GM19468 (cell line): ENCODE data around the gene CST7.

ENCODE experiments used
- ATAC-seq: cut with Tn5 transposase; IDR thresholded peaks from one replicate; pipeline ENCODE4 v1.9.1; 2021; ENCODE audit warnings: mild to moderate bottlenecking, moderate library complexity, moderate number of reproducible peaks; ENCODE audit not compliant: unreplicated experiment; ENCODE audit errors: extremely low read depth

CST7 gene

DNA sequence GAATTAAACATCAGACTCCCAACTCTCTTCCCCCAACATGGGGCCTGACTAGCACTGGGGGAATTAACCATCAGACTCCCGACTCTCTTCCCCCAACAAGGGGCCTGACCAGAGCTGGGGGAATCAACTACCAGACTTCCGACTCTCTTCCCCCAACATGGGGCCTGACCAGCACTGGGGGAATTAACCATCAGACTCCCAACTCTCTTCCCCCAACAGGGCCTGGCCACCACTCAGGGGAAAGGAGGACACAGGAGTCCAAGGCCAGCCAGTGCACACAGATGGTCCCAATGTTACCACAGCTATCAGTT lies 13.1 kb downstream of the CST7 start:
- ATAC-seq, result no peak

DNA sequence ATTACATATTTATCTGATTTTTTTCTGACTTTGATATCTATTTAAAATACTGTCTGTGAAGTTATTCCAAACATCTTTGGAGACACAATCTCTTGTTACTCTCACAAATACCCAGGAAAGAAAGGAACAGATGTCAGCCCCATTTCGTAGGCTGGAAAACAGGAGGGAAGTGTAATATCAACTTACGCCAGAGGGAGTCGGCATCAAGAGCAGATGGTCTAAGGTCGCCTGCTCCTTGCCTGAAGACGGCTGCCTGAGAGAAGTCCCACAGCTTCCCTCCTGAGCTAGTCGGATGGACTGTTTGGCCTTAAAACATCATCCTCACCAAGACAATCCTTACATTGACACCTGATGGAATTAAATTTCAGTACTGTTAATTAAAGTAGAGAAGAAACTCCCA lies 13.4 kb downstream of the CST7 start:
- ATAC-seq, result no peak

DNA sequence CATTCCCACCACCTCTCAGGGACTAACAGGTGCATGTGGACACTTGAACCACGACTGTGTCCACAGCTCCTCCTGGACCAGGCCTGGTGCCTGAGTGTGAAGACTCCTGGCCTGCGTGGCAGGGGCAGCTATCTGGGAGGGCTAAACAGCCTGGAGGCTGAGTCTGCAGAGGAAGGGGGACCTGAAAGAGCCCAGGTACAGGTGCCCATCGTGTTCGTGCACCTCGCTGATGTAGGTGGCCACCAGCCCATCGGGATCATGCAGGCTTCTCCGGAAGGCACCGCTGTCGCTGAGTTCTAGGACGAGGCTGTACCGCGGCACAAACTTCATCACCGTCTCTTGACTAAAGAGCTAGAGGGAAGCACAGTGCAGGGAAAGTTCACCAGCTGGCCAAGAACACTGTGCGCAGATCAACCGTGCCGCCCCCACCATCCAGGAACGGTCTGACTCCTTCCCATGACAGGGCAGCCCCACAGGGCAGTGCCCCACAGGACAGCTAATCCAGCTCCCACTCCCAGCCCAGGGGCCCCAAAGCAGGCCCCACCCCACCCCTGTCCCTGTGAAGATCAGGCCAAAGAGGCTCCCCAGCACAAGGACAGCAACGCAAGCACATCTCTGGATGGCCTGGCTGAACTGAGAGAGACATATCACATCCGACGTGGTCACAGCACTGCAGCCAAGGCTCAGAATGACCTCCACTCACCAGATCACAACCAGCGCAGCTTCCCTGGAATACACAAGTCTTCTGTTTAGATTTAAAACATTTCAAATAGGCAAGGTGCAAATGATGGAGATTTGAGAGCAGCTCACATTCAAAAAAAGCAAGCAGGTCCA lies 14.8 kb downstream of the CST7 start:
- no peak for ATAC-seq

DNA sequence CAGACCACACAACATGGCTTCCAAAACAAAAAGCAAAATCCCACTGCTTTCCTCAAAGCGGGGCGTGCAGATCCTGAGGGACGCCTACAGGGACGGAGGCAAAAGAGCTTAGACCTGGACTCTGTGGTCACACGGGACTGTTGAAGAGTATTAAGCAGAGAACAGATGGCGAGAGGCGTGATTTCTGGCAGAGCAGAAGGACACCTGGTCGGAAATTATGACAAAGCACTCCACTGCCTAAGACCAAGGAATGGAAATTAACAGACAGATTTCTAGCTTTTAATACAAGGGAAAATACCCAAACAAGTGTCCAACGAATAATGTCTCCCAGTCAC lies 15.4 kb downstream of the CST7 start:
- ATAC-seq, result no peak

DNA sequence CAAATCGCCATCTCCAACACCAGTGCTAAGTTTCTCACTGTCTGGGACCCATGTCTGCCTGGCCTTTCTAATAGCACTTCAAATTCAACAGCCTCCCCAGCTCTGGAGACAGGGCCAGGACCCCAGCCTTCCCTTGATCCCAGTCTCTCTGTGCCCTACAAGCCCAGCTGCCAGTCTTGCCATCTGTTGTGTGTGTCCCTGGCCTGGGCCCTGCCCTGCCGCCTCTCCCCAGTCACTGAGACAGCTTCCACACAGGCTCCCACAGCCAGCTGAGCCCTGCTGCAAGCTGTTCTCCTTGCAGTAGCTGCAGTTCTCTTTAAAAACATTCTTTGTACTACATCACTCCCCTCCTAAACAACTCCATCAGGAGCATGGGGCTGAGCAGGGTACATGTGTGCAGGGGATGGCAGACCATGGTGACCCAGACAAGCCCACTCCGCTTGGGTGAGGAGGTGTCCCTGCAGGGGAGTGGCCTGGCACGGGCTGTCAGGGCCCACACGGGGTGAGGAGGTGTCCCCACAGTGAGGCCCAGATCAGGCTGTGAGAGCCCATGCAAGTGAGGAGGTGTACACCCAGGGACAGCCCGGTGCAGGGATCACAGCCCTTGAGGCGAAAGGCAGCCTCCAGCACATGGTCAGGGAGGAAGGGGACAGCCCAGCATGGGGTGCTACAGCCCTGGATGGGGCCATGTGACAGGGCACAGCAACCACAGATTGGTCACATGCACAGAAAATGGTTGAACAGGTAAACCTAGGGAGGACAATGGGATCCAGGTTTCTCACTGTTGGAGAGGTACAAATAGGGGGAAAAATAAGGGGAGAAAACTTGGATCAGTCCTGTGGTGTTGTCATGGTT lies 16.2 kb downstream of the CST7 start:
- ATAC-seq, result no peak

DNA sequence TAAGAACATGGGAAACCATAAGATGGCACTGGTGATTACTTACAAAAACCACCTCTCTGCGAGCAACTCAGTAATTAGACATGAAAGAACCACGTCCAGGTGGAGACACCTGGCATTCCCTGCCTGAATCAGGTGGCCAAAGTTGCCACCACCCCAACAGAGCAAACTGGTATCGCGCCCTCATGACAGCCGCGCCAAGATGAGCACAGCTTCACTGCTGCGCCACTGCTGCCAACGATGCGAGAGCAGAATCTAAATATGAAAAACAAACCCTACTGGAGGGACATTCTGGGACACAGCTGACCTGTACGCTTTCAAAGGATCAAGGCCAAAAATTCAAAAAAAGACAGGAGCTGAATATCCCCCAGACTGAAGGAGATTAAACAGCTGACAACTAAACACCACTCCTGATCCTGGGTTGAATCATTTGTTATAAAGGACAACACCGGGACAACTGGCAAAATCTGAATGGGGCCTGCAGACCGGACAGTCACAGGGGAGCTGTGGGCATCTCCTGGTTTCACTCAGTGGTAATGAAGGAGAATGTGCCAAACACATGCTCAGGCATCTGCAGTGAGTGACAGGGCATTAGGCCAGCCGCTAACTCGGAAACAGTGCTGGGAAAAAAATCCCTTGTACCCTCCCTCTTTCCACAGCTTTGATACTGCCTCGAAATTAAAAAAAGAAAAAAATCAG lies 17.4 kb downstream of the CST7 start:
- ATAC-seq, result no peak

DNA sequence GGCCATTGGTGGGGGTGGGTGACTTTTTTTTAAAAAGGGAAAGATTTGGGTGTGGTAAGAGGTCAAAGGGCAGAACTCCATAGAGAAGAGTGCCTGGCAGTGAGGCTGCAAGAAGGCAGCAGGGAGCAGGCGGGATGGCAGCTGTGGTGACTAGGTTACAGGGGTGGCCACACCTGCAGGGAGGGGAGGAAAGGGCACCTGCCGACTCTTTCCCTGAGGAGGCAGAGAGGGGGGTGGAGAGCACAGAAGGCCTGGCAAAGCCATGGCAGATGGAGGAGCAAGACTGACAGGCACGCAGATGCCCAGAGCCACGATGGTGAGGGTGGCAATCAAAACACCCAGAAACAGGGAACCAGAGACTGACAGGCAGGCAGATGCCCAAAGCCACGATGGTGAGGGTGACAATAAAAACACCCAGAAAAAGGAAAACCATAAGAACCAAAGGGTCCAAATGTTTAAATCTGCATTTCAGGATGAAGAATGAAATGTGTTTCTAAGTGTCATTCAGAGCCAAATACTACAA lies 19.3 kb downstream of the CST7 start:
- no peak for ATAC-seq

DNA sequence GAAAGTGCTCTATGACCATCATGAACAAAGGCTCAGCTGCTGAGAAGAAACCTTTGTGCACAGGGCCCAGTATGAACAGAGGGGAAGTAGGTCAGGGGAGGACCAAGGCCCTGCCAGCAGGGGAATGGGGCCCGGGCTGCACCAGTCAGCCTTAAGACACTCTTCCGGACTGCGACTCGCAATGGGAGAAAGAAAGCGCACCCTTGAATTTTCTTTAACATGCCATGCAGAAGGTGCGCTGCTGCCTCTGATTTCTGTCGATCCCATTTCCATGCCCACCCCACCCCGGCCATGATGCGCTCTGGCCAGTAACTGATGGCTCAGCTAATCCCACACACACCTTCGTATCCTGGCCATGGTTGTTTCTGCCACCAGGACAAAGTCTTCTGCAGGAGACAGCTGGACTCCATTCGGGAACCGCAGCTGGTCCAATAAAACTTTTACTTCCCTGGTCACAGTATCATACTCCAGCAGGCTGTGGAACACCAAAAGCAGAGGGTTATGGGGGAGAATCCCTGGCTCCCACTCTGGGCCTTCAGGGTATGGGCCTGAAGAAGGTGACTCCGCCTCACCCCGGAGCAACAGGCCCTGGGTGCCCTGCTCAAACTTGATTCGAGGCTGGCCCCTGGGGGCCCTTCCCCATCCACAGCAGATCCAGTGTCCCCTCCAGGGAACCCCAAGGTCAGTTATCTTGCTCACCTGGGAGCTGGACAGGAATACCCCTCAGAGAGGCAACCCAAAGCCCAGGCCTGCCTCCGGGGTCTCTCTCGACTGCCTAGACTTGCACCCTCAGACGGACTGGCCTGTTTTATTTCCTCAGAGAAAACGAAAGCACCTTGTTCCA lies 20.3 kb downstream of the CST7 start:
- no peak for ATAC-seq

DNA sequence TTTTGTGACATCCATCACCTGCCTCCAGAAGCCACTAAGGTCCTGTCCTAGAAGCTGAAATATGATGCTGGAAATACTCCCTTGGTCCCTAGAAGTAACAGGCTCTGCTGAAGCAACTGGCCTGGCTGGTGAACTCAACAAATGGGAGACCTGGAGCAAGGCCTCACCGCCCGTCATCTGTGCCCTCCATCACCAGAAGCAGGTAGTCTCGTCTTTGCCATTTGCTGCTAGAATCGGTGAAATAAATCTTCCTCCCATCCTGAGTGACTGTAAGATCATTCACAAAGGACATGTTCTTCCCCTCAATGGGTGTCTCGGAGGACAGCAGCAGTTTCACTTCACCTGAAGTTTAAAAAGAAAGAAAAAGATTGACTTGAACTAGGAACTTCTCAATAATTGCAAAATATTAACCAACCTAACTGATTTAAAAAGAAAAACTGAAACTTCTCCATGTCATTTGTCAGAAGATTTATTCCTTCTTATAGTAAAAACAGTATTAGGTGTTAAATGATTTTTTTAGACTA lies 21.0 kb downstream of the CST7 start:
- ATAC-seq, result no peak

DNA sequence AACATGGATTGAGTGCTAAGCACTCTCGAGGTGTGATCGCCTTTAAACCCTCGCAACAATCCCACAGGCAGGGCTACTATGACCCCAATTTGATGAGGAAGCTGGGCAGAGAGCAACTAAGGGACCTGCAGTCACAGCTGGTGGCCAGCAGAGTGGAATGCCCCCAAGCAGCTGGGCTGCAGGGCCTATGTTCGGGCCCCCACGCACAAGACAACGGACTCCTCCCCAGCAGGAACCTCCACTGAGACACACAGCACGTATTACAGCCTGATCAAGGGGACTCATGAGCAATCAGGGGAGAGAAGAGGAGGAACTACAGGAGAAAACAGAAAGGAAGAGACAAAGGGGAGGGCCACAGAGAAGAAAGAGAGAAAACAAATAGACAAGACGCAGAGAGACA lies 21.7 kb downstream of the CST7 start:
- ATAC-seq, result no peak

DNA sequence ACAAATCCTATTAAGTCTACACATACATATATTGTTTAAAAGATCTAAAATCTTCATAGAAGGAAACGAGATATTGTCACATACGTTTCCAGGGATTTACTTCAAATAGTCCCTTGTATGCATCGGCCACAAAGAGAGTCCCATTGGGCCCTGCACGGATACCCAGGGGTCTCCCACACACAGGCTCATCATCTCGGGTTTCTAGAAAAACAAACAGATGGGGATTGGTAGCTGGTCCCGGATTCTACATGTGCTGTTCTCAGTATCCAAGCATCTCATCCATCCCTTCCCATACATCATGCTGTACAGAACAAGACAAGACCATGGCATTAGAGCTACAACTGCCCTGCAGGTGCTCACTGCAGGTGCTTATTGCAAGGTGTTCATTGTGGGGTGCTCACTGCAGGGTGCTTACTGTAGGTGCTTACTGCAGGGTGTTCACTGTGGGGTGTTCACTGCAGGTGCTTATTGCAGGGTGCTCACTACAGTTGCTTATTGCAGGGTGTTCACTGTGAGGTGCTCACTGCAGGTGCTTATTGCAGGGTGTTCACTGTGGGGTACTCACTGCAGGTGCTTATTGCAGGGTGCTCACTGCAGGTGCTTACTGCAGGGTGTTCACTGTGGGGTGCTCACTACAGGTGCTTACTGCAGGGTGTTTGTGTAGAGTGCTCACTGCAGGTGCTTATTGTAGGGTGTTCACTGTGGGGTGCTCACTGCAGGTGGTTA lies 22.5 kb downstream of the CST7 start:
- ATAC-seq, result no peak

DNA sequence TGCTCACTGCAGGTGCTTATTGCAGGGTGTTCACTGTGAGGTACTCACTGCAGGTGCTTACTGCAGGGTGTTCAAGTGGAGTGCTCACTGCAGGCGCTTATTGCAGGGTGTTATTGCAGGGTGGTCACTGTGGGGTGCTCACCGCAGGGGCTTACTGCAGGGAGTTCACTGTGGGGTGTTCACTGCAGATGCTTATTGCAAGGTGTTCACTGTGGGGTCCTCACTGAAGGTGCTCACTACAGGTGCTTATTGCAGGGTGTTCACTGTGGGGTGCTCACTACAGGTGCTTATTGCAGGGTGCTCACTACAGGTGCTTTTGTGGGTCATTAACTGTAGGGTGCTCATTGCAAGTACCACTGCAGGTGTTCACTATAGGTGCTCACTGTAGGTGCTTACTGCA lies 23.3 kb downstream of the CST7 start:
- no peak for ATAC-seq

DNA sequence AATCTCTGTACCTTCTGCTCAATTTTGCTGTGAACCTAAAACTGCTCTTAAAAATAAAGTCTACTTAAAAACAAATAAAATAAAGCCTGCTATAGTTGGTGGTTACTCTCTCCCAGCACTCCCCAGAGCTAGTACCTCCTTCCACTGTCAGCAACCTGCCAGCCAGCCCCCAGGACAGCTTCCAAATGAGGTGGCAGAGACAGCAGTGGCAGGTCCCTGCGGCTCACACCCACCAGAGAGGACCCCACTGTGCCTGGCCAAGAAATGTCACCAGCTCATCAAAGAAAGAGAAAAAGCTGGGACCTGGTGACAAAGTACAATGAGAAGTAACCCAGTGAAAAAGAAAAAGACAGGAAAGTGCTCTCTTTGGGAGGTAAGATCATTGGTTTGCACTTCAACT lies 28.3 kb downstream of the CST7 start:
- ATAC-seq, result no peak

DNA sequence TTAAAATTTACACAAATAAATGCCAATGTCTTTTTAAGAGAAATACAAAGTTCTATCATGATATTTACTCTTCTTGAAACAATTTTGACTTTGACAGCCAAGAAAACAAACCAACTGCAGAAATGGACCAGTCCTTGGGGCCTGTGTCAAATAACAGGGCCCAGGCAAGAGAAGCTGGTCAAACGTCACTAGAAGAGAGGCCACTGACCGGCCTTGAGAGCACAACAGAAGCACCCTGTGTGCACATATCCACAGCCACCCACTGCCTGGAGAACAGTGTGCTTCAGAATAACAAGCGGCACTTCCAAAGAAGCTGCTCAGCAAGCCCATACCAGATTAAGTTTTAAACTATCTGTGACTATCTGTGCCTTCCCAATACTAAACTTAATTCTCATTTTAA lies 28.7 kb downstream of the CST7 start:
- ATAC-seq, result no peak

DNA sequence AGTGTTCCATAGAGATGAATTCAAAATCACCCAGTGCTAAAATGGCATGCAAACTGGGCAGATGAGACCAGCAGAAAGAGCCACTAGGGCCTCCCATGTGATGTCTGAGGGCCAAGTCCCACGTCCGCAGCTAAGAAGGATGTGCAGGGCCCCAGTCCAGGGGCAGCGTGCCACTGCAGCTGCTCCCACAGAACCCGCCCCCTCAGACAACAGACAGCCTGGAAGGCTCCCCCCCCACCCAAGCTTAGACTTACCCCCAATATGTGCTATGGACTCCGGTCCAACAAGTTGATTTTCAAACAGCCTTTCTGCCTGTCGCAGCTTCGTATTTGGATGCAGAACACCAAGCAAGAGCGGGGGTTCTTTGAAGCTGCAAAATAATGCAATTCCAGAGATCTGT lies 29.4 kb downstream of the CST7 start:
- ATAC-seq, result no peak

DNA sequence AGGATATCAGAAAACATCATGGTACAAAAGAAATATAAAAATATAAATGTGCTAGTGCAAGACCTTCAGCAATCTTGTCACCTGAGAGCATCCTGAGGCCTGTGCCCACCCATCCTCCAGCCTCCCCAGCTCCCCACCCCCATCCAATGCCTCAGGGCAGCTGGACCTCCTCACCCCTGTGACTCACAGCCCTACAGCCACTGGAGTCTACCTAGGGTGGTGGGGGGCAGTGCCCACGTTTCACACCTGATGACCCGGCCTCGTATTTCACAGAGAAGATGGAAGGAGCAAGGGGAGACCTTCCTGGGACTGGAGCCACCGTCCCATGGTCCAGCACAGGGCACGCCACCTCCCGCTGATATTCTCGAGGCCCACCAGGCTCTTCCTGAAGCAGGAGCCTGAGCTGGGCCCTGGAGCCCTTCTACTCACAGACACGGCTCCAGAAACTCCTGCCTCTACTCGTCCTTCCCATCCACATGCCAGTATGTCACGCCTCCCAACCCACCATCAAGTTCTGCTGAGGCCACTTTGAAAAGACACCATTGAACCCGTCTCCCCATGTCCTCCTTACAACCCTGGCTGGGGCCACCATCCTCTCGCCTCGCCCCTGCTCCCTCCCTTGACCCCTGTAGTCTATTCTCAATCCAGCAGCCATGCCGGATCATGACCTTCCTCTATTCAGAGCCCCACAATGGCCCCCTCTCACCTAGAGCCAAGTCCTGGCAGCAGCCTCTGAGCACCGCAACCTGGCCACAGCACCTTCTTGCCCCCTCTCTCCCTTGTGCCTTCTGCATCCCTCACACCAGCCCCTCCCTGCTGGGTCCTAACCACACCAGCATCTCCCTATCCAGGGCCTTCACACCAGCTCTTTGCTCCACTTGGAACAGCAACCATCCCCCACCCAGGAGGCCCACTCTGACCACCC lies 30.2 kb downstream of the CST7 start:
- no peak for ATAC-seq

DNA sequence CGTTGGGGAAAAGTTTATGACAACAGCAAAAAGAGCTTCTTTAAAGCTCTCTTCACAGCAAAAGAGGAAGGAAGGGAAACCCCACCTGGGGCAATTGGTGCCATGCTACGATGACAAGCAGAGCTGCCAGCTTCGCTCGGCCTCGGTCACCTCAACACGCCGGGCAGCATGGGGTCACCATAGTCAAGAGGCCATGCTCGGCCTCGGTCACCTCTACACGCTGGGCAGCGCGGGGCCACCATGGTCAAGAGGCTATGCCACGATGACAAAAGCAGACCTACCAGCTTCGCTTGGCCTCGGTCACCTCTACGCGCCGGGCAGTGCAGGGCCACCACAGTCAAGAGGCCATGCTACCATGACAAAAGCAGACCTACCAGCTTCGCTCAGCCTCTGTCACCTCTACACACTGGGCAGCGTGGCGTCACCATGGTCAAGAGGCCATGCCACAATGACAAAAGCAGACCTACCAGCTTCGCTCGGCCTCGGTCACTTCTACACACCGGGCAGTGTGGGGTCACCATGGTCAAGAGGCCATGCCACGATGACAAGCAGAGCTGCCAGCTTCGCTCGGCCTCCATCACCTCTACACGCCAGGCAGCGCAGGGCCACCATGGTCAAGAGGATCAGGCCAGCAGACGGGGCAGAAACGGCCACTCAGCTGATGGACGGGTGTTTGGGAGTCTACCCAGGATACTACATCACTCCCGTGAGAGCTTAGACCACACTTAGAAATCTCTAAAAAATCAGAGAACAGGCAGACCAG lies 31.4 kb downstream of the CST7 start:
- ATAC-seq, result no peak

DNA sequence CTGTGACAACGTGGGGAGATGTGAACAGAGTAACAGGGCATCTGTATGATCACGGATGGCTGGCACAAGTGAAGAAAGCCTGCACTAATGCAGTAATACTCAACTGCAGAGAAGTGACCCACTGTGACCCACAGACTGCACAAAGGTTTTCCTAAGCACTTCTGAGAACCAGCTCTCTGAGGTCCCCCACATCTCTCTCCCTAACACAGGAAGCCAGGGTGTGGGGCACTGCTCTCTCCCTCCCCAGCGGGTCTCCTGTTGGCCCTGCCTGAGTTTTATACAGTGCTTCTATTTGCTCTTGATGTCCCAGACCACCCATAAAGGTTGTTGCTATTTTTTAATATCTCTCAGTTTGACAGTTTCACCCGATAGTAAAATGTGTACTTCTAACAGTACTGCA lies 32.2 kb downstream of the CST7 start:
- ATAC-seq, result no peak
